ENCODE results near the gene ATP8B4. TPM values are rescaled to one million over a fixed set of nuclear protein-coding genes. Genes with fewer than 3 reads are reported as not detected.
A peak's percentile ranks its signal among the peaks of the same experiment; 100 is the strongest.

Gene ATP8B4
- polyA plus RNA-seq, 3 donors, result 6.1 to 9.6 (median 6.8) TPM

- Mint-ChIP-seq H3K4me3 (no peak overlapping the region), H3K4me1 (no peaks in the 10 kb centered on the region), H3K9me3 (no peaks in the 10 kb centered on the region), H3K27ac (peak overlapping the region in 1 of 7 donors; percentile 22), H3K27me3 (ENCODE audit: low read depth in 3 of 3) (no peaks in the 10 kb centered on the region), H3K36me3 (peaks cover 35 to 71% of the 10 kb centered on the region in 2 donors)
- Histone ChIP-seq H4K20me1 (ENCODE audit: insufficient read depth, low read length) (no peaks in the 10 kb centered on the region), H3K4me3 (replicated peaks in 1 of 3; ENCODE audit: low read depth in 2 of 3, low read length in 3 of 3) (no peak overlapping the region), H3K79me2 (ENCODE audit: insufficient read depth, low read length) (peaks cover 4% of the 10 kb centered on the region), H3K36me3 (replicated peaks in 1 of 2; ENCODE audit: control insufficient read depth in 1 of 2, insufficient read depth in 2 of 2, low read length in 2 of 2) (peaks cover 55 to 90% of the 10 kb centered on the region in 2 donors), H3K9me3 (replicated peaks in 1 of 2; ENCODE audit: control insufficient read depth in 1 of 2, insufficient read depth in 1 of 2, low read length in 2 of 2) (no peaks in the 10 kb centered on the region), H3K9ac (ENCODE audit: insufficient read depth, low read length, poor library complexity, severe bottlenecking) (no peak overlapping the region), H2AFZ (ENCODE audit: insufficient read depth, low read depth, low read length, poor library complexity, severe bottlenecking) (no peak overlapping the region), H3K4me2 (replicated peaks; ENCODE audit: extremely low read depth, low read length, poor library complexity, severe bottlenecking) (no peak overlapping the region), H3K27ac (ENCODE audit: low read depth in 1 of 2, low read length in 2 of 2) (peak overlapping the region in 1 of 2 donors; percentile 4), H3K4me1 (ENCODE audit: control insufficient read depth in 1 of 2, insufficient read depth in 2 of 2, low read length in 2 of 2) (no peaks in the 10 kb centered on the region), H3K27me3 (ENCODE audit: control insufficient read depth in 2 of 2, insufficient read depth in 2 of 2, low read length in 2 of 2) (no peaks in the 10 kb centered on the region)
- no CpG with 5 or more reads among the region's 1 CpG for WGBS (ENCODE audit: insufficient coverage)
- no peak for DNase-seq
- intact Hi-C loops (cut with micrococcal nuclease), result no loop called here
- TF ChIP-seq CTCF (IDR thresholded peaks at IDR 0.05), result no peak
These were observed 217.7 kb downstream of the ATP8B4 start for GRCh38 chr15:49901321-49901720.

DNA sequence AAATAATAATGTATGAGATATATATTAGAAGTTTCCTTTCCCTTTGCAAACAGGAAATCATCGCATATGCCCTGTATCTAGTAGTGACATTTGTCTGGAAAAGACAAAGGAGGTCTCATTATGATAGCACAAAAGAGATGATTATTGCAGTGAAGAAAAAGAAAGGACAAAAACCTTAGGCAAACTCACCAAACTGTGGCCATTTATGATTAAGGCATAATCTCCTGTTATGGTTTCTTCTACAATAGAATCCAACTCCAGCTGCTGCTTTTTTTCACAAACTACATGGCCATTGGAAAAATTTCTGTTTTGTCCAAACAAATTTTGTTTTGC is 218.2 kb downstream of the ATP8B4 start:
- Histone ChIP-seq H3K9ac (ENCODE audit: insufficient read depth, low read length, poor library complexity, severe bottlenecking) (no peak overlapping the region), H3K4me1 (ENCODE audit: control insufficient read depth in 1 of 2, insufficient read depth in 2 of 2, low read length in 2 of 2) (no peaks in the 10 kb centered on the region), H3K4me2 (replicated peaks; ENCODE audit: extremely low read depth, low read length, poor library complexity, severe bottlenecking) (no peak overlapping the region), H3K36me3 (replicated peaks in 1 of 2; ENCODE audit: control insufficient read depth in 1 of 2, insufficient read depth in 2 of 2, low read length in 2 of 2) (peaks cover 57 to 93% of the 10 kb centered on the region in 2 donors), H3K79me2 (ENCODE audit: insufficient read depth, low read length) (peaks cover 4% of the 10 kb centered on the region), H2AFZ (ENCODE audit: insufficient read depth, low read depth, low read length, poor library complexity, severe bottlenecking) (no peak overlapping the region), H3K4me3 (replicated peaks in 1 of 3; ENCODE audit: low read depth in 2 of 3, low read length in 3 of 3) (no peak overlapping the region), H3K27ac (ENCODE audit: low read depth in 1 of 2, low read length in 2 of 2) (peak overlapping the region in 1 of 2 donors; percentile 4), H4K20me1 (ENCODE audit: insufficient read depth, low read length) (no peaks in the 10 kb centered on the region), H3K9me3 (replicated peaks in 1 of 2; ENCODE audit: control insufficient read depth in 1 of 2, insufficient read depth in 1 of 2, low read length in 2 of 2) (no peaks in the 10 kb centered on the region), H3K27me3 (ENCODE audit: control insufficient read depth in 2 of 2, insufficient read depth in 2 of 2, low read length in 2 of 2) (no peaks in the 10 kb centered on the region)
- Mint-ChIP-seq H3K4me1 (no peaks in the 10 kb centered on the region), H3K36me3 (peaks cover 40 to 74% of the 10 kb centered on the region in 2 donors), H3K4me3 (no peak overlapping the region), H3K9me3 (no peaks in the 10 kb centered on the region), H3K27ac (no peak overlapping the region), H3K27me3 (ENCODE audit: low read depth in 3 of 3) (no peaks in the 10 kb centered on the region)
- TF ChIP-seq CTCF (IDR thresholded peaks at IDR 0.05), result no peak
- DNase-seq, result no peak
- WGBS (ENCODE audit: insufficient coverage), result no CpG with 5 or more reads among the region's 1 CpG
- intact Hi-C loops (cut with micrococcal nuclease), result no loop called here

All from CD14-positive monocyte (primary cell).